NCI-H146 (cell line): ENCODE measurements around the gene TEKT5.

Source experiments
- DNase-seq: peaks from one replicate; lab custom pipeline; 2025; lab: John Stamatoyannopoulos, UW

Gene TEKT5

GRCh38 chr16:10578474-10579316, 116.0 kb downstream of the TEKT5 start:
- no peak for DNase-seq
